DMS 273 treated with DMSO at 0.1 percent for 48 hours (cell line): ENCODE measurements around the gene LDLR.
A peak's percentile ranks its signal among the peaks of the same experiment; 100 is the strongest.
"Not testable (repeated sequence)": the region's sequence is repeated elsewhere in the genome, so short reads cannot be mapped to it uniquely, and the experiment has no call there.

Source experiments
- DNase-seq: peaks from one replicate; lab custom pipeline; 2025; lab: John Stamatoyannopoulos, UW

The LDLR gene

GRCh38 chr19:11073568-11073967, 15.7 kb upstream of the LDLR start:
- DNase-seq = no peak

- DNase-seq = not testable (repeated sequence)
These were observed 12.5 kb upstream of the LDLR start for GRCh38 chr19:11076792-11077191.

- DNase-seq = no peak
These were observed 10.4 kb upstream of the LDLR start for GRCh38 chr19:11078893-11079292.

GRCh38 chr19:11079999-11080398, 9.3 kb upstream of the LDLR start:
- DNase-seq = no peak

- DNase-seq = no peak
These were observed 1.3 kb upstream of the LDLR start for GRCh38 chr19:11087870-11088505.

GRCh38 chr19:11088506-11089253, 583 bp upstream of the LDLR start:
- DNase-seq = no peak

- not testable (repeated sequence) for DNase-seq
These were observed 676 bp downstream of the LDLR start for GRCh38 chr19:11090014-11090263.

GRCh38 chr19:11090264-11090996, 1.2 kb downstream of the LDLR start:
- peak; percentile 85 for DNase-seq

GRCh38 chr19:11090997-11091702, 1.9 kb downstream of the LDLR start:
- no peak for DNase-seq

GRCh38 chr19:11091703-11092153, 2.5 kb downstream of the LDLR start:
- no peak for DNase-seq

GRCh38 chr19:11092181-11092538, 2.9 kb downstream of the LDLR start:
- no peak for DNase-seq

- DNase-seq = no peak
These were observed 4.5 kb downstream of the LDLR start for GRCh38 chr19:11093689-11094238.

GRCh38 chr19:11094520-11094894, 5.2 kb downstream of the LDLR start:
- DNase-seq = no peak

- DNase-seq = no peak
These were observed 7.1 kb downstream of the LDLR start for GRCh38 chr19:11096210-11096841.

- not testable (repeated sequence) for DNase-seq
These were observed 8.1 kb downstream of the LDLR start for GRCh38 chr19:11097367-11097766.

GRCh38 chr19:11098327-11098726, 9.1 kb downstream of the LDLR start:
- DNase-seq = no peak

- no peak for DNase-seq
These were observed 9.6 kb downstream of the LDLR start for GRCh38 chr19:11098861-11099260.

GRCh38 chr19:11100049-11100448, 10.8 kb downstream of the LDLR start:
- DNase-seq = no peak

- no peak for DNase-seq
These were observed 11.8 kb downstream of the LDLR start for GRCh38 chr19:11101057-11101456.

- DNase-seq = no peak
These were observed 13.7 kb downstream of the LDLR start for GRCh38 chr19:11102944-11103343.

GRCh38 chr19:11103667-11104066, 14.4 kb downstream of the LDLR start:
- not testable (repeated sequence) for DNase-seq
